Stimulated activated CD8-positive, alpha-beta memory T cell treated with anti-CD3 and anti-CD28 coated beads, Interleukin-15, amount 100 ng/mL, for 48 hours (primary cell): ENCODE results near the gene DVL1.
A peak's percentile ranks its signal among the peaks of the same experiment; 100 is the strongest.

Experiments used
- DNase-seq, 2 donors: peaks; one replicate each; pipeline ENCODE4 v3.0.0-alpha.2; 2020; ENCODE audit warnings: low read depth in 2 of 2

The DVL1 gene

GRCh38 chr1:1356796-1357401, 7.7 kb upstream of the DVL1 start:
- DNase-seq: no peak

GRCh38 chr1:1356166-1356795, 7.1 kb upstream of the DVL1 start:
- no peak for DNase-seq

- DNase-seq: no peak
These were observed 6.2 kb upstream of the DVL1 start for GRCh38 chr1:1355416-1355815.

- DNase-seq: no peak
These were observed 5.3 kb upstream of the DVL1 start for GRCh38 chr1:1354271-1355247.

GRCh38 chr1:1353389-1354151, 4.4 kb upstream of the DVL1 start:
- no peak for DNase-seq

GRCh38 chr1:1352786-1353388, 3.7 kb upstream of the DVL1 start:
- no peak for DNase-seq

GRCh38 chr1:1351511-1352427, 2.6 kb upstream of the DVL1 start:
- DNase-seq: no peak

GRCh38 chr1:1348420-1349255, 580 bp downstream of the DVL1 start:
- DNase-seq: no peak

- no peak for DNase-seq
These were observed 1.4 kb downstream of the DVL1 start for GRCh38 chr1:1347663-1348419.

- no peak for DNase-seq
These were observed 2.1 kb downstream of the DVL1 start for GRCh38 chr1:1347026-1347595.

- no peak for DNase-seq
These were observed 2.7 kb downstream of the DVL1 start for GRCh38 chr1:1346501-1346890.

GRCh38 chr1:1345860-1346500, 3.2 kb downstream of the DVL1 start:
- DNase-seq: no peak

GRCh38 chr1:1345384-1345783, 3.8 kb downstream of the DVL1 start:
- no peak for DNase-seq

GRCh38 chr1:1344655-1345361, 4.4 kb downstream of the DVL1 start:
- peak; percentile 49 to 53 for DNase-seq

GRCh38 chr1:1343811-1344421, 5.3 kb downstream of the DVL1 start:
- no peak for DNase-seq

- no peak for DNase-seq
These were observed 6.6 kb downstream of the DVL1 start for GRCh38 chr1:1342584-1343115.
